Measurements from ENCODE around the gene PNMA8C. TPM values are rescaled to one million over a fixed set of nuclear protein-coding genes. Genes with fewer than 3 reads are reported as not detected.
"Not testable (repeated sequence)": the region's sequence is repeated elsewhere in the genome, so short reads cannot be mapped to it uniquely, and the experiment has no call there.

Gene PNMA8C
- total RNA-seq, 1 donor from 2014 or later: not detected

DNA sequence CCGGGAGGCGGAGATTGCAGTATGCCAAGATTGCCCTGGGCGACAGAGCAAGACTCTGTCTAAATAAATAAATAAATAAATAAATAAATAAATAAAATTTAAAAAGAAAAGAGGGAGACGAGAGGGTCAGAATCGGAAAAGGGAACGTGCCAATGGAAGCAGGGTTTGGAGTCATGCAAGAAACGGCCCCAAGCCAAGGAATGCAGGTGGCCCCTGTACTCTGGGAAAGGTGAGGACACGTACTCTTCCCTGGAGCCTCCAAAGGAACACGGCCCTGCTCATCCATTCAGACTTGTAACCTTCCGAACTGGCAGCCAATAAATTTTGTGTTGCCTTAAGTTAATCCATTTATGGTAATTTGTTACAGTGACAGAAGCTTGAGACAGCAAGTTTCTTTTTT is 19.9 kb upstream of the PNMA8C start:
- no peak overlapping the region for H3K4me3 ChIP-seq (ENCODE audit: low read depth, low read length)
- no peak for DNase-seq (ENCODE audit: low read depth)

DNA sequence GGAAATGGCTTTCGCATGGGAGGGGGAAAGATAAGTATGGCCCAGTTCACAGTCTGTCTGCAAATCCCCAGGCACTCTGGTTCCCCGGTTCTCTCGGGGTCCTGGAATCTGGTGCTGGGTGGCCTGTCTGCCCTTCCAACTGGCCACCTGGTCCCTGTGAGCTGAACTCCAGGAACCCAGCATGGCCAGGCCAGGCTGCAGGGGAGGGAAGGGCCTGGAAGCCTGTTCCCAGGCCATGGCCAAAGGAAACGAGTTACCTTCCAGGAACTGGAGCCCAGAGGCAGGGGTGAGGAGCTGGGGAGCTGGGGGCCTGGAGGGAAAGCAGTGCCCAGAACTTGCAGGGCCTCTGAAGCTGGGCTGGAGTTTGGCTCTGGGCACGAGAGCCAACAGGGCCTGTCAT is 19.1 kb upstream of the PNMA8C start:
- no peak for DNase-seq (ENCODE audit: low read depth)
- TF ChIP-seq, protein P1, sequence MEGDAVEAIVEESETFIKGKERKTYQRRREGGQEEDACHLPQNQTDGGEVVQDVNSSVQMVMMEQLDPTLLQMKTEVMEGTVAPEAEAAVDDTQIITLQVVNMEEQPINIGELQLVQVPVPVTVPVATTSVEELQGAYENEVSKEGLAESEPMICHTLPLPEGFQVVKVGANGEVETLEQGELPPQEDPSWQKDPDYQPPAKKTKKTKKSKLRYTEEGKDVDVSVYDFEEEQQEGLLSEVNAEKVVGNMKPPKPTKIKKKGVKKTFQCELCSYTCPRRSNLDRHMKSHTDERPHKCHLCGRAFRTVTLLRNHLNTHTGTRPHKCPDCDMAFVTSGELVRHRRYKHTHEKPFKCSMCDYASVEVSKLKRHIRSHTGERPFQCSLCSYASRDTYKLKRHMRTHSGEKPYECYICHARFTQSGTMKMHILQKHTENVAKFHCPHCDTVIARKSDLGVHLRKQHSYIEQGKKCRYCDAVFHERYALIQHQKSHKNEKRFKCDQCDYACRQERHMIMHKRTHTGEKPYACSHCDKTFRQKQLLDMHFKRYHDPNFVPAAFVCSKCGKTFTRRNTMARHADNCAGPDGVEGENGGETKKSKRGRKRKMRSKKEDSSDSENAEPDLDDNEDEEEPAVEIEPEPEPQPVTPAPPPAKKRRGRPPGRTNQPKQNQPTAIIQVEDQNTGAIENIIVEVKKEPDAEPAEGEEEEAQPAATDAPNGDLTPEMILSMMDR (conservative IDR thresholded peaks at IDR 0.05; ENCODE audit: low read depth, low read length): no peak
- H3K4me3 ChIP-seq (ENCODE audit: low read depth, low read length): no peak overlapping the region

More for the DNA sequence above, 19.9 kb upstream of the PNMA8C start:
- TF ChIP-seq, protein P1 (conservative IDR thresholded peaks at IDR 0.05; ENCODE audit: low read depth, low read length): no peak

DNA sequence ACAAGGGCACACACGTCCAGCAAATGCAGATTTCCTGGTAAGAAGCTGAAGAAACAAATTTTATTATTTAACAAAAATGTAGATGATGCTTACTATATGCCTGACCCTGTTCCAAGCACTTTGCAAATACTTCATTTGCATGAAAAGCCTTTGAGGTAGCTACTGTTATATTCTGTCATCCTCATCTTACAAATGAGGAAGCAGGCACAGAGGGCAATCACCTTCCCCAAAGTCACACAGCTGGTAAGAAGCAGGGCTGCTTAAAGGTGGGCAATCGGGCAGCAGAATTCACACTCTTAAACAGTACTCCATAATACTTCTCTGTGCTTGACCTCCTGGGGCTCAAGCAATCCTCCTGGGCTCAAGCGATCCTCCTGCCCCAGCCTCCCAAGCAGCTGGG is 18.3 kb upstream of the PNMA8C start:
- no peak overlapping the region for H3K4me3 ChIP-seq (ENCODE audit: low read depth, low read length)
- no peak for DNase-seq (ENCODE audit: low read depth)
- TF ChIP-seq, protein P1 (conservative IDR thresholded peaks at IDR 0.05; ENCODE audit: low read depth, low read length): no peak

DNA sequence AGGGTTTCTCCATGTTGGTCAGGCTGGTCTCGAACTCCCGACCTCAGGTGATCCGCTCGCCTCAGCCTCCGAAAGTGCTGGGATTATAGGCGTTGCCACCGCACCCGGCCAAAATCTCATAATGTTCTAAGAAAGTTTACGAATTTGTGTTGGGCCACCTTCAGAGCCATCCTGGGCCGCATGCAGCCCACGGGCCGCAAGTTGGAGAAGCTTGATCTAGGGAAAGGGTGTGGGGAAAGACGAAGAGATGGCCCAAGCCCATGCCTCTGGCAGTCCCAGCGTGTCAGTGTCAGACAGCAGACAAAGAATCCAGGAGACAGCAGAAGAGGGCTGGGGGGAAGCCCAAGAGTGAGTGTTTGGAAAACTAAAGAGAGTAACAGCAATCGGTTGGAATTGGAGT is 17.3 kb upstream of the PNMA8C start:
- DNase-seq (ENCODE audit: low read depth): no peak
- TF ChIP-seq, protein P1 (conservative IDR thresholded peaks at IDR 0.05; ENCODE audit: low read depth, low read length): no peak
- H3K4me3 ChIP-seq (ENCODE audit: low read depth, low read length): no peak overlapping the region

- no peak for DNase-seq (ENCODE audit: low read depth)
- TF ChIP-seq, protein P1 (conservative IDR thresholded peaks at IDR 0.05; ENCODE audit: low read depth, low read length): no peak
Observed at GRCh38 chr19:46442808-46443450, 14.2 kb upstream of the PNMA8C start.

DNA sequence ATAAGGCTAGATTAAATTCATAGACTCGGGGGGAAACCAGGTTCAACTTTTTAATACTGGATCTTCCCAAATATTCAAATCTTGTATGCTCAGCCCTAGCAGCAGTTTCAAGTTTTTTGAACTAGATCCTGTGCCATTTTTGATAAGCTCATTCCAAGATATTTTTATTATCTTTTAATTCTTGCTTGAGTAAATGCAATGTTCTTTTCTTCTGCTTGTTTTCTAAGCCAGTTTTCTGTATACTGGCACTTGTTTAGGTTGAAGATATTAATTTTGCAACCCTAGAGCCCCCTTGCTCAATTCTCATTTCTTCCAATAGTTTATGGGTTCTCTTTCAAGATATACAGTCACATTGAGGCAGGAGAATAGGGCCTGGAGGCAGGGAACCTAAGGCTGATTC is 13.1 kb upstream of the PNMA8C start:
- TF ChIP-seq, protein P1 (conservative IDR thresholded peaks at IDR 0.05; ENCODE audit: low read depth, low read length): no peak
- H3K4me3 ChIP-seq (ENCODE audit: low read depth, low read length): no peak overlapping the region
- no peak for DNase-seq (ENCODE audit: low read depth)

More at GRCh38 chr19:46442808-46443450, 14.2 kb upstream of the PNMA8C start:
- no peak overlapping the region for H3K4me3 ChIP-seq (ENCODE audit: low read depth, low read length)

- not testable (repeated sequence) for DNase-seq (ENCODE audit: low read depth); H3K4me3 ChIP-seq (ENCODE audit: low read depth, low read length)
Observed at GRCh38 chr19:46435689-46436088, 7.0 kb upstream of the PNMA8C start.

All from epithelial cell of proximal tubule (primary cell).